K562 (cell line): ENCODE data around the gene MMP24. TPM values are rescaled to one million over a fixed set of nuclear protein-coding genes. Genes with fewer than 3 reads are reported as not detected.

ENCODE experiments used
- BRCA1 ChIP-seq, 2 experiments: fragments of 450-650 bp in 1 of 2; sonication (generic) in 1 of 2; formaldehyde crosslinking in 1 of 2; IDR thresholded peaks; 2 replicates each; pipeline versions ENCODE4 v1.5.0 to v1.6.1; 2017 to 2020; ENCODE audit warnings: mild to moderate bottlenecking in 1 of 2, missing genetic modification reagents in 1 of 2
- EWSR1 ChIP-seq: fragments of 450-650 bp; IDR thresholded peaks from 2 replicates; pipeline ENCODE4 v1.6.1; 2018; ENCODE audit warnings: borderline replicate concordance, mild to moderate bottlenecking, low read depth, moderate library complexity; ENCODE audit not compliant: partially characterized antibody
- GABPB2 ChIP-seq: fragments of 250-450 bp; sonication (Bioruptor Pico); conservative IDR thresholded peaks from 2 replicates; pipeline ENCODE4 v1.5.1; 2021; ENCODE audit warnings: mild to moderate bottlenecking
- LCOR ChIP-seq: sonication (generic); formaldehyde crosslinking; IDR thresholded peaks from 2 replicates; pipeline ENCODE4 v1.8.0; 2022; ENCODE audit warnings: mild to moderate bottlenecking, missing genetic modification reagents
- NCOR1 ChIP-seq: fragments of 450-650 bp; IDR thresholded peaks from 2 replicates; pipeline ENCODE4 v1.6.1; 2016; ENCODE audit warnings: mild to moderate bottlenecking, moderate library complexity
- NR2F6 ChIP-seq: fragments of 450-650 bp; formaldehyde crosslinking; IDR thresholded peaks from 2 replicates; pipeline ENCODE4 v1.4.0; 2020; ENCODE audit warnings: mild to moderate bottlenecking
- RAD51 ChIP-seq: fragments of 450-650 bp; IDR thresholded peaks from 2 replicates; pipeline ENCODE4 v1.7.1; 2016; ENCODE audit warnings: low read depth, mild to moderate bottlenecking, borderline replicate concordance
- TEAD4 ChIP-seq, 2 experiments: sonication (generic) in 1 of 2; formaldehyde crosslinking in 1 of 2; IDR thresholded peaks; 2 replicates each; pipeline versions ENCODE4 v1.6.1 to v1.8.0; 2012 to 2022; ENCODE audit warnings: borderline replicate concordance in 1 of 2, inconsistent platforms in 1 of 2, low read length in 1 of 2, mild to moderate bottlenecking in 1 of 2, missing genetic modification reagents in 1 of 2
- THRB ChIP-seq: fragments of 450-650 bp; formaldehyde crosslinking; conservative IDR thresholded peaks from 2 replicates; pipeline ENCODE4 v1.4.0; 2022; ENCODE audit warnings: mild to moderate bottlenecking, missing genetic modification characterization
- polyA plus RNA-seq, 8 experiments: library from polyadenylated mRNA; depleted of rRNA in 4 of 8; stranded (reverse) in 5 of 8; unstranded in 3 of 8; fragments of >200 nt; fragmentation: Nextera tagmentation in 2 of 8; fragmentation: Illumina TruSeq in 1 of 8; extraction: Ambion mirVana in 2 of 8; extraction: Trizol in 1 of 8; gene quantifications; 2 replicates each; pipeline versions ENCODE4 v1.2.1 to v1.2.3, GENCODE V29; 2011 to 2014; ENCODE audit warnings: inconsistent platforms in 1 of 8, missing spikeins in 1 of 8
- total RNA-seq, 7 experiments: library from RNA; depleted of rRNA in 6 of 7; stranded (reverse); fragments of >200 nt in 6 of 7; fragmentation: Illumina TruSeq in 2 of 7; extraction: Trizol in 2 of 7; gene quantifications; 2 replicates each; pipeline versions ENCODE4 v1.2.1 to v1.2.3, GENCODE V29; 2011 to 2021; ENCODE audit warnings: low replicate concordance in 1 of 7
- TF ChIP-seq, protein P1 (sequence below): fragments of 250-450 bp; sonication (Bioruptor Pico); IDR thresholded peaks from 2 replicates; pipeline ENCODE4 v1.4.0; 2020
- TF ChIP-seq, protein P2 (sequence below): fragments of 250-450 bp; sonication (Bioruptor Pico); IDR thresholded peaks from 2 replicates; pipeline ENCODE4 v1.5.0; 2021
- TF ChIP-seq, protein P3 (sequence below): fragments of 200-800 bp; sonication (Bioruptor generic); IDR thresholded peaks from 2 replicates; pipeline ENCODE4 v1.6.1; 2017; ENCODE audit warnings: missing genetic modification characterization, missing compliant biosample characterization
- TF ChIP-seq, protein P4 (sequence below): fragments of 250-450 bp; sonication (Bioruptor Pico); IDR thresholded peaks from 2 replicates; pipeline ENCODE4 v1.8.0; 2021; ENCODE audit warnings: moderate library complexity, mild to moderate bottlenecking, inconsistent platforms

The MMP24 gene
- total and polyA plus RNA-seq, 9 of the 15 experiments (the other 6 are each of a cell fraction or from before 2014, with no cell fraction given), result 0.03 to 0.07 (median 0.03) TPM; not detected in 6

DNA sequence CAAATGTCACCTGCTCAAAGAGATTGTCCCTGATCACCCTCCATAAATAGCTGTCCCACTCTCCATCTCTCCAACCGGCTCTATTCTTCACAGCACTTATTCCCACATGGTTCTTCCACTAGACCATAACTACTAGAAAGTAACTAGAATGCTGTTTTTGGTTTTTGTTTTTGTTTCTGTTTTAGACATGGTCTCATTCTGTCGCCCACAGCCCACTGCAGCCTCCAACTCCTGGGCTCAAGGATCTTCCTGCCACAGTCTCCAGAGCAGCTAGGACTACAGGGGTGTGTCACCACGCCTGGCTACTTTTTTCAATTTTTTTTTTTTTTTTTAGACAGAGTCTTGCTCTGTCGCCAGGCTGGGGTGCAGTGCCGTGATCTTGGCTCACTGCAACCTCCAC lies 12.2 kb downstream of the MMP24 start (continued):
- TF ChIP-seq, protein P1, sequence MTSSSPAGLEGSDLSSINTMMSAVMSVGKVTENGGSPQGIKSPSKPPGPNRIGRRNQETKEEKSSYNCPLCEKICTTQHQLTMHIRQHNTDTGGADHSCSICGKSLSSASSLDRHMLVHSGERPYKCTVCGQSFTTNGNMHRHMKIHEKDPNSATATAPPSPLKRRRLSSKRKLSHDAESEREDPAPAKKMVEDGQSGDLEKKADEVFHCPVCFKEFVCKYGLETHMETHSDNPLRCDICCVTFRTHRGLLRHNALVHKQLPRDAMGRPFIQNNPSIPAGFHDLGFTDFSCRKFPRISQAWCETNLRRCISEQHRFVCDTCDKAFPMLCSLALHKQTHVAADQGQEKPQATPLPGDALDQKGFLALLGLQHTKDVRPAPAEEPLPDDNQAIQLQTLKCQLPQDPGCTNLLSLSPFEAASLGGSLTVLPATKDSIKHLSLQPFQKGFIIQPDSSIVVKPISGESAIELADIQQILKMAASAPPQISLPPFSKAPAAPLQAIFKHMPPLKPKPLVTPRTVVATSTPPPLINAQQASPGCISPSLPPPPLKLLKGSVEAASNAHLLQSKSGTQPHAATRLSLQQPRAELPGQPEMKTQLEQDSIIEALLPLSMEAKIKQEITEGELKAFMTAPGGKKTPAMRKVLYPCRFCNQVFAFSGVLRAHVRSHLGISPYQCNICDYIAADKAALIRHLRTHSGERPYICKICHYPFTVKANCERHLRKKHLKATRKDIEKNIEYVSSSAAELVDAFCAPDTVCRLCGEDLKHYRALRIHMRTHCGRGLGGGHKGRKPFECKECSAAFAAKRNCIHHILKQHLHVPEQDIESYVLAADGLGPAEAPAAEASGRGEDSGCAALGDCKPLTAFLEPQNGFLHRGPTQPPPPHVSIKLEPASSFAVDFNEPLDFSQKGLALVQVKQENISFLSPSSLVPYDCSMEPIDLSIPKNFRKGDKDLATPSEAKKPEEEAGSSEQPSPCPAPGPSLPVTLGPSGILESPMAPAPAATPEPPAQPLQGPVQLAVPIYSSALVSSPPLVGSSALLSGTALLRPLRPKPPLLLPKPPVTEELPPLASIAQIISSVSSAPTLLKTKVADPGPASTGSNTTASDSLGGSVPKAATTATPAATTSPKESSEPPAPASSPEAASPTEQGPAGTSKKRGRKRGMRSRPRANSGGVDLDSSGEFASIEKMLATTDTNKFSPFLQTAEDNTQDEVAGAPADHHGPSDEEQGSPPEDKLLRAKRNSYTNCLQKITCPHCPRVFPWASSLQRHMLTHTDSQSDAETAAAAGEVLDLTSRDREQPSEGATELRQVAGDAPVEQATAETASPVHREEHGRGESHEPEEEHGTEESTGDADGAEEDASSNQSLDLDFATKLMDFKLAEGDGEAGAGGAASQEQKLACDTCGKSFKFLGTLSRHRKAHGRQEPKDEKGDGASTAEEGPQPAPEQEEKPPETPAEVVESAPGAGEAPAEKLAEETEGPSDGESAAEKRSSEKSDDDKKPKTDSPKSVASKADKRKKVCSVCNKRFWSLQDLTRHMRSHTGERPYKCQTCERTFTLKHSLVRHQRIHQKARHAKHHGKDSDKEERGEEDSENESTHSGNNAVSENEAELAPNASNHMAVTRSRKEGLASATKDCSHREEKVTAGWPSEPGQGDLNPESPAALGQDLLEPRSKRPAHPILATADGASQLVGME (CRISPR knock-in tag), result no peak
- TF ChIP-seq, protein P2, sequence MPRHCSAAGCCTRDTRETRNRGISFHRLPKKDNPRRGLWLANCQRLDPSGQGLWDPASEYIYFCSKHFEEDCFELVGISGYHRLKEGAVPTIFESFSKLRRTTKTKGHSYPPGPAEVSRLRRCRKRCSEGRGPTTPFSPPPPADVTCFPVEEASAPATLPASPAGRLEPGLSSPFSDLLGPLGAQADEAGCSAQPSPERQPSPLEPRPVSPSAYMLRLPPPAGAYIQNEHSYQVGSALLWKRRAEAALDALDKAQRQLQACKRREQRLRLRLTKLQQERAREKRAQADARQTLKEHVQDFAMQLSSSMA (CRISPR knock-in tag), result no peak
- no peak for TF ChIP-seq RAD51
- TF ChIP-seq, protein P3, sequence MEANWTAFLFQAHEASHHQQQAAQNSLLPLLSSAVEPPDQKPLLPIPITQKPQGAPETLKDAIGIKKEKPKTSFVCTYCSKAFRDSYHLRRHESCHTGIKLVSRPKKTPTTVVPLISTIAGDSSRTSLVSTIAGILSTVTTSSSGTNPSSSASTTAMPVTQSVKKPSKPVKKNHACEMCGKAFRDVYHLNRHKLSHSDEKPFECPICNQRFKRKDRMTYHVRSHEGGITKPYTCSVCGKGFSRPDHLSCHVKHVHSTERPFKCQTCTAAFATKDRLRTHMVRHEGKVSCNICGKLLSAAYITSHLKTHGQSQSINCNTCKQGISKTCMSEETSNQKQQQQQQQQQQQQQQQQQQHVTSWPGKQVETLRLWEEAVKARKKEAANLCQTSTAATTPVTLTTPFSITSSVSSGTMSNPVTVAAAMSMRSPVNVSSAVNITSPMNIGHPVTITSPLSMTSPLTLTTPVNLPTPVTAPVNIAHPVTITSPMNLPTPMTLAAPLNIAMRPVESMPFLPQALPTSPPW (CRISPR knock-in tag), result no peak
- TF ChIP-seq NCOR1, result no peak
- TF ChIP-seq NR2F6 (CRISPR knock-in tag), result no peak
- TF ChIP-seq BRCA1 (IDR thresholded peaks at IDR 0.05), result no peak
- no peak for TF ChIP-seq BRCA1 (CRISPR knock-in tag; IDR thresholded peaks at IDR 0.05)
- TF ChIP-seq GABPB2 (CRISPR knock-in tag), result no peak
- TF ChIP-seq, protein P4, sequence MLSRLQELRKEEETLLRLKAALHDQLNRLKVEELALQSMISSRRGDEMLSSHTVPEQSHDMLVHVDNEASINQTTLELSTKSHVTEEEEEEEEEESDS (CRISPR knock-in tag), result no peak
- no peak for TF ChIP-seq TEAD4 (IDR thresholded peaks at IDR 0.05; ENCODE audit: low read length)
- TF ChIP-seq TEAD4 (CRISPR knock-in tag; IDR thresholded peaks at IDR 0.05; ENCODE audit: borderline replicate concordance), result no peak
- TF ChIP-seq LCOR (CRISPR knock-in tag), result no peak
- TF ChIP-seq THRB, result no peak
- no peak for TF ChIP-seq EWSR1
